Head of caudate nucleus (tissue), 42 donors: ENCODE data around the gene BICDL2.
A peak's percentile ranks its signal among the peaks of the same experiment; 100 is the strongest.
"Not testable (repeated sequence)": the region's sequence is repeated elsewhere in the genome, so short reads cannot be mapped to it uniquely, and the experiment has no call there.

Source experiments
- DNase-seq, 42 donors: peaks; one replicate each; pipeline versions ENCODE4 v3.0.0 to v3.0.0-alpha.2; 2020 to 2021; ENCODE audit warnings: mixed read lengths in 7 of 42
- intact Hi-C: fragments of 100-400 bp; cut with DNase I; formaldehyde crosslinking; loops from one replicate; pipeline ENCODE4 v1.15.0; 2022

BICDL2 gene

DNA sequence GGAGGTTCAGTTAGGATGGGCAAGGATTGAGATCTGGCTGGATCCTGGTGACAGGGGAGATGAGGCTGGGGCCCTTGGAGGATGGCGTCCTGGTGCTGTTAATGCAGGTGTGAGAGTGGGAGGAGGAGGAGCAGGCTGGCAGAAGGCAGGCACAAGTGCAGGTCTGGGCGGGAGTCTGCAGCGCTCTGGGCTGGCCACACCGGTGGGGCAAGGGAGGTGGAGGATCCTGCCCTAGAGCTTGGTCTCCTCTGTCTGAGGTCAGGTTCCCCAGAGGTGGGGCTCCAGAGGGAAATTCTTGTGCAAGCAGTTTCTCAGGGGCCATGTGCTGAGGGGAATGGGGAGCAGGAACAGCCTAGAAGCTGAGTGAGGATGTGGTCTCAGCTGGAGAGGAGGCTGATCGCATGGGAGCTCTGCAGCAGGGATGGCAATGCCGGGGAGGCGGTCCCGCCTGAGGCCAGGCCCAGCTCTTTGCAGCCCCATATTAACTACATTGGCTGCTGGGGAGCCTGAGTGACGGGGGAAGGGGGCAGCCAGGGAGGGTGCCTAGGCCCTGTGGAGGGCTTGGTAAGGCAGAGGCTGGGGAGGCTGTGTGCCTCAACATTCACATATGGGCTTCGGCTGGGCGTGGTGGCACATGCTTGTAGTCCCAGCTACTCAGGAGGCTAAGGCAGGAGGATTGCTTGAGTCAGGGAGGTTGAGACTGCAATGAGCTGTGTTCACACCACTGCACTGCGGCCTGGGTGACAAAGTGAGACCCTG lies 16.0 kb upstream of the BICDL2 start:
- intact Hi-C loops, DNase-seq: not testable (repeated sequence)

GRCh38 chr16:3051494-3051893 lies 14.8 kb upstream of the BICDL2 start:
- intact Hi-C loops: no loop called here
- DNase-seq: peak in 4 of 42 donors; percentile 21 to 39 (median 30)

DNA sequence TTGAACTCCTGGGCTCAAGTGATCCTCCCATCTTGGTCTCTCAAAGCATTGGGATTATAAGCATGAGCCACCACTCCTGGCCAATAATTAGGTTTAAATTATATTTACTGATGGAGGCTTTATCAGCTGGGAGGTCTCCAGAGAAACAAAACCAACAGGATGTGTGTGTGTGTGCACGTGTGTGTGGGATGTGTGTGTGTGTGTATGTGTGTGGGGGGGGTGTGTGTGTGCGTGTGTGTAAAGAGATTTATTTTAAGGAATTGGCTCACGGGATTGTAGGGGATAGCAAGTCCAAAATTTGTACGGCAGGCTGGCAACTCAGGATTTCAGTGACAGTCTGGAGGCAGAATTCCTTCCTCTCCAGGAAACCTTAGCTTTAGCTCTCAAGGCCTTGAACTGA lies 14.3 kb upstream of the BICDL2 start:
- DNase-seq: no peak
- intact Hi-C loops: no loop called here

DNA sequence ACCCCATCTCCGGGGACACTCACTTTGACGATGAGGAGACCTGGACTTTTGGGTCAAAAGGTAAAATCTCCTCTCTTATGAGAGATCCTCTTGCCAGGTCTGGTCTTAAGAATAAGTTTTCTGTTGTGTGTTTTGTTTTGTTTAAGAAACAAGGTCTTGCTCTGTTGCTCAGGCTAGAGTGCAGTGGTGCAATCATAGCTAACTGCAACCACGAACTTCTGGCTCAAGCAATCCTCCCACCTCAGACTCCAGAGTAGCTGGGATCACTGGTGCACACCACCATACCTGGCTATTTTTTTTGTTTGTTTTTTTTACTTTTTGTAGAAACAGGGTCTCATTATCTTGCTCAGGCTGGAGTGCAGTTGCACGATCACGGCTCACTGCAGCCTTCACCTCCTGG lies 13.7 kb upstream of the BICDL2 start:
- no peak for DNase-seq
- intact Hi-C loops: no loop called here

GRCh38 chr16:3049921-3050481 lies 13.3 kb upstream of the BICDL2 start:
- intact Hi-C loops: no loop called here
- no peak for DNase-seq

DNA sequence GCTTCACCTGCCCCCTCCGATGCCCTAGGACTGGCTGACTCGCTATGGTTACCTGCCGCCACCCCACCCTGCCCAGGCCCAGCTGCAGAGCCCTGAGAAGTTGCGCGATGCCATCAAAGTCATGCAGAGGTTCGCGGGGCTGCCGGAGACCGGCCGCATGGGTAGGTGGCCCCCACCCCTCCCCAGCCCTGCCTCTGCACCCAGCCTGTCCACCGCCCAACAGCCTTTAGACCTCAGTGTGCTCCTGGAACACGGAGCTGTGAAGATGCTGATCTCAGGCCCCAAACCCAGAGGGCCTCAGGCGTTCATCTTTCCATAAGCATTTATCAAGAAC lies 10.6 kb upstream of the BICDL2 start:
- no peak for DNase-seq
- intact Hi-C loops: no loop called here

DNA sequence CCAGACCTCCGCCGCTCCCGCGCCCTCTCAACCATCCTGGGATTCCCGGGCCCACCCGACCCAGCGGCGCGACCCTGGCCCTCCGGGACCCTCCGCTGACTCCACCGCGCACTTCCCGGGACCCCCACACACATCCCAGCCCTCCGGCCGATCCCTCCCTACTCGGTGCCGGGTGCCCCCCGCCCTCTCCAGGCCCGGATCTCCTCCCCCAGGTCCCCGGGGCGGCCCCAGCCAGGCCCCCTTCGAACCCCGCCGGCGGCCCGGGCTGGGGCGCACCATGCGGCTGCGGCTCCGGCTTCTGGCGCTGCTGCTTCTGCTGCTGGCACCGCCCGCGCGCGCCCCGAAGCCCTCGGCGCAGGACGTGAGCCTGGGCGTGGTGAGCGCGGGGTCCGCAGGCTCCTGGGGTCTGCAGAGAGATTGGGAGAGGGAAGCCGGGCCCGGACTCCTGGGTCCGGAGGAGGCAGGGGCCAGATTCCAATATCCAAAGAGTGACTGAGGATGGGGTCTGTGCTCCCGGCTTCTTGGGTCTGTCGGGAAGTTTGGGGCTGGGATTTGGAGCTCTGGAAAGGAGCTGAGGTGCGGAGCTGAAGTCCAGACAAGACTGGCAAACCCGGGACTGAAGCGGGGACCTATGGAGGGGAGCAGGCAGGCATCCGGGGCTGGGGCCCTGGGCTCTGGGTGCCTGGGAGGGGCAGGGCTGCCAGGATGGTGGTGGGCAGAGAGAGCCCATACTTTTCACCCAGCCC lies 10.1 kb upstream of the BICDL2 start:
- intact Hi-C loops: no loop called here
- no peak for DNase-seq

DNA sequence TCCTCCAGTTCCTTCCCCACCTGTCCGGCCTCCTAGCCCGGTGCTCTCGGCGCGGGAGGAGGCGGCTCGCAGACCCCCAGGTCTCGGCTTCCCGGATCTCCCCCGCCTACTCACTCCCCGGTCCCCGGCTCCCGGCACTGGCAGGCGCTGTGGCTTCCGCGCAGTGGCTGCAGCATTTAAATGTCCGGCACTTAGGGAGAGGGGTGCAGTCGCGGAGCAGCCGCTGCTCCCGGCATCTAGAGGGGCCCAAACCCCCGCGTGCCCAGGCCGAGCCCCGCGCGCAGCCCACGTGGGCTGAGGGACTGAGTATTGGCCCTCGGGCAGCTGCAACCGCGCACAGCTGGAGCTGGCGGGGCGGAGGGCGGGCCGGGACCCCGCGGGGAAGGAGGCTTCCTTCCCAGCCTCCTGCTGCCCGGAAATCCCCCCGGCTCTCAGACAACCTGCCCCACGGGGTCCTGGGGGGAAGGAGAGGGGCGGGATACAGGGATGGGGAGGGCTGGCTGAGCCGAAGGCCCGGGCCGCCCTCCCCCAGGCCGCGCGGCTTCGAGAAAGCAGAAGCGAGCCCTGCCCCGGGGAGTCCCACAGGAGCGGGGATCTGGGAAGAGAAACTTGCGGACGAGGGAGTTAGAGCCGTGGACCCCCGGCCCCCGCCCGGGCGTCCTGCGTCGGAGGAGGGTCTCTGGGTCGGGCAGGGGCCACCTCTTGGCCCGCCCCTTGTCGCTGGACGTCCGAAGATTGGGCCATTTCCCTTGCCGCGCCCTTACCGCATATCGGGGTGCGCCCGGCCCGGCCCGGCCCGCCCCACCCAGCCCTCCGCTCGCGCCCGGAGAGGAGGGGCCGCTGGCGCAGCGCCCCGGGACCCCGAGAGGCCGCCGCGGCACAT lies 9.3 kb upstream of the BICDL2 start, which contains the start of gene MMP25:
TSS of gene MMP25 (plus strand) at position 804 of the 883 bp plus-strand sequence. CDS start 357 bp downstream, outside the sequence.
- intact Hi-C loops: no loop called here
- DNase-seq: no peak

DNA sequence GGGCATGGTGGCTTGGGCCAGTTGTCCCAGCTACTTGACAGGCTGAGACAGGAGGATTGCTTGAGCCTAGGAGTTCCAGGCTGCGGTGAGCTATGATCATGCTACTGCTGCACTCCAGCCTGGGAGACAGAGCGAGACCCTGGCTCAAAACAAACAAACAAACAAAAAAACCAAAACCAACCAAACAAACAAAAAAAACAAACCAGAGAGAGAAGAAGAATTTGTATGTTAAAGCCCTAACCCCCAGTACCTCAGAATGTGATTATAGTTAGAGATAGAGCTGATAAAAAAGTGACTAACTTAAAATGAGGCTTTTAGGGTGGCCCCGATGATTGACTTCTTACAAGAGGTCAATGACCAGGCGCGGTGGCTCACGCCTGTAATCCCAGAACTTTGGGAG lies 8.0 kb upstream of the BICDL2 start:
- intact Hi-C loops: no loop called here
- DNase-seq: no peak

DNA sequence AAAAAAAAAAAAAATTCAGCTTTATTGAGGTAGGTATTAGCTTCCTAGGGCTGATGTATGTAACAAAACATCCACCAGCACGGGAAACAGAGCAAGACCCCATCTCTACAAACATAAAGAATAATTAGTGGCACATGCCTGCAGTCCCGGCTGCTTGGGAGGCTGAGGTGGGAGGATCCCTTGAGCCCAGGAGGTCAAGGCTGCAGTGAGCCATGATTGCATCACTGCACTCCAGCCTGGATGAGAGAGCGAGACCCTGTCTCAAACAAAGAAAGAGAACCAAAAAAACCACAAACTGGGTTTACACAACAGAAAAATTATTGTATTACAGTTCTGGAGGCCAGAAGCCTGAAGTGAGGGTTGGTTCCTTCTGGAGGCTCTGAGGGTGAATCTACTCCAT lies 5.6 kb upstream of the BICDL2 start:
- intact Hi-C loops: no loop called here
- no peak for DNase-seq

- no peak for DNase-seq
- intact Hi-C loops: no loop called here
Observed at GRCh38 chr16:3038896-3039295, 2.2 kb upstream of the BICDL2 start.

- intact Hi-C loops: no loop called here
- no peak for DNase-seq
Observed at GRCh38 chr16:3038256-3038655, 1.5 kb upstream of the BICDL2 start.

- intact Hi-C loops: no loop called here
- no peak for DNase-seq
Observed at GRCh38 chr16:3035972-3036725, 595 bp downstream of the BICDL2 start.

- intact Hi-C loops: no loop called here
- DNase-seq: no peak
Observed at GRCh38 chr16:3035289-3035971, 1.3 kb downstream of the BICDL2 start.

DNA sequence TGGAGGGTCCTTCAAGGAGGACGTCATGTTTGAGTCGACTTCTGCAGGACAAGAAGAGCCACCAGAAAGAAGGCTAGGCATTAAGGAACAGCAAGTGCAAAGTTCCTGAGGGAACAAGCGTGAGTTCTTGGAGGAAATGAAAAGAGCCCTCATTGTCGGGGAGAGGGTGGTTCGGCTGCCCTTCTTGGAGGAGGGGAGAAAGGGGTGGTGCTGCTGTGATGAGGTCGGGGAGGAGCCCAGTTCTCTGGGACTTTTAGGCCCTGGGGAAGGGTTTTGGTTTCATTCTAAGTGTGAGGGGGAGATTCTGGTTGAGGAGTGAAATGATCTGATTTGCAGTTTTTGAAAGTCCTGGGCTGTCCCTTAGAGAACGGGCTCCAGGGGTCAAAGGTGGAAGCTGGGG lies 4.1 kb downstream of the BICDL2 start:
- DNase-seq: no peak
- intact Hi-C loops: no loop called here

GRCh38 chr16:3030222-3031212 lies 6.2 kb downstream of the BICDL2 start:
- intact Hi-C loops: no loop called here
- no peak for DNase-seq
